NCI-H128 (cell line): Measurements from ENCODE around the gene TMEM200B.
"Not testable (repeated sequence)": the region's sequence is repeated elsewhere in the genome, so short reads cannot be mapped to it uniquely, and the experiment has no call there.

Experiments
- DNase-seq: peaks from one replicate; lab custom pipeline; 2025; ENCODE audit not compliant: unreplicated experiment; lab: John Stamatoyannopoulos, UW

The TMEM200B gene

GRCh38 chr1:29112705-29113412, 10.8 kb downstream of the TMEM200B start:
- DNase-seq: no peak

- DNase-seq: not testable (repeated sequence)
These were observed 15.7 kb downstream of the TMEM200B start for GRCh38 chr1:29108041-29108440.

GRCh38 chr1:29105822-29106221, 17.9 kb downstream of the TMEM200B start:
- no peak for DNase-seq

- no peak for DNase-seq
These were observed 23.2 kb downstream of the TMEM200B start for GRCh38 chr1:29100487-29100886.

GRCh38 chr1:29099286-29099685, 24.4 kb downstream of the TMEM200B start:
- no peak for DNase-seq

- DNase-seq: peak; percentile 97
These were observed 27.3 kb downstream of the TMEM200B start for GRCh38 chr1:29096231-29096886.

GRCh38 chr1:29094954-29095353, 28.7 kb downstream of the TMEM200B start:
- no peak for DNase-seq

GRCh38 chr1:29094433-29094832, 29.3 kb downstream of the TMEM200B start:
- no peak for DNase-seq

- DNase-seq: not testable (repeated sequence)
These were observed 31.0 kb downstream of the TMEM200B start for GRCh38 chr1:29092704-29093103.

GRCh38 chr1:29090937-29091618, 32.6 kb downstream of the TMEM200B start:
- no peak for DNase-seq

- no peak for DNase-seq
These were observed 39.5 kb downstream of the TMEM200B start for GRCh38 chr1:29084196-29084521.

GRCh38 chr1:29083317-29084195, 40.1 kb downstream of the TMEM200B start:
- DNase-seq: no peak

- no peak for DNase-seq
These were observed 41.2 kb downstream of the TMEM200B start for GRCh38 chr1:29082519-29082918.

GRCh38 chr1:29081201-29081600, 42.5 kb downstream of the TMEM200B start:
- no peak for DNase-seq

- DNase-seq: not testable (repeated sequence)
These were observed 43.6 kb downstream of the TMEM200B start for GRCh38 chr1:29079916-29080629.

GRCh38 chr1:29077155-29077554, 46.5 kb downstream of the TMEM200B start:
- no peak for DNase-seq
